OCI-LY7 (cell line): ENCODE results near the gene PLAAT5. TPM values are rescaled to one million over a fixed set of nuclear protein-coding genes. Genes with fewer than 3 reads are reported as not detected.

Experiments used
- BruUV-seq: library from RNA; stranded (reverse); fragments of 400-500 nt; replicated peaks from 2 replicates; lab custom pipeline; 2021; lab: Mats Ljungman, UMichigan
- CTCF ChIA-PET: fragments of 300-600 bp; sonication (Branson Sonifier 250); formaldehyde crosslinking; loops from one replicate; lab custom pipeline; 2022; ENCODE audit warnings: antibody characterized with exemption; ENCODE audit not compliant: unreplicated experiment; lab: Charles Lee
- POLR2A ChIA-PET: fragments of 300-600 bp; sonication (Branson Sonifier 250); formaldehyde crosslinking; loops from one replicate; lab custom pipeline; 2022; ENCODE audit warnings: antibody characterized with exemption; lab: Charles Lee
- DNase-seq: peaks from one replicate; pipeline ENCODE4 v3.0.0-alpha.2; 2015; ENCODE audit warnings: low spot score
- H2AFZ ChIP-seq: fragments of 200-600 bp; sonication (generic), shearing (Covaris generic); 2 replicates; pipeline ENCODE4 v1.6.1; 2014; ENCODE audit warnings: mild to moderate bottlenecking, antibody characterized with exemption, low read length, moderate library complexity
- H3K27ac ChIP-seq: fragments of 200-600 bp; sonication (generic); 2 replicates; pipeline ENCODE4 v1.5.1; 2014; ENCODE audit warnings: mixed run types, low read depth, mild to moderate bottlenecking, moderate library complexity, low read length, inconsistent platforms; ENCODE audit not compliant: poor library complexity, severe bottlenecking
- H3K36me3 ChIP-seq: fragments of 200-600 bp; sonication (generic); 2 replicates; pipeline ENCODE4 v1.6.1; 2014; ENCODE audit warnings: mild to moderate bottlenecking, antibody characterized with exemption, low read length, moderate library complexity, mixed read lengths; ENCODE audit not compliant: insufficient read depth
- H3K4me1 ChIP-seq: fragments of 200-600 bp; sonication (generic); 2 replicates; pipeline ENCODE4 v1.5.1; 2014; ENCODE audit warnings: mild to moderate bottlenecking, low read length; ENCODE audit not compliant: insufficient read depth, poor library complexity, severe bottlenecking
- H3K4me2 ChIP-seq: fragments of 200-600 bp; sonication (generic); 2 replicates; pipeline ENCODE4 v1.6.1; 2014; ENCODE audit warnings: mild to moderate bottlenecking, low read length
- H3K4me3 ChIP-seq: fragments of 200-600 bp; sonication (generic); 2 replicates; pipeline ENCODE4 v1.5.1; 2014; ENCODE audit warnings: mild to moderate bottlenecking, low read depth, low read length; ENCODE audit not compliant: poor library complexity, severe bottlenecking
- H3K79me2 ChIP-seq: fragments of 200-600 bp; sonication (generic); 2 replicates; pipeline ENCODE4 v1.6.1; 2016; ENCODE audit warnings: low read depth, mild to moderate bottlenecking, low read length, moderate library complexity, mixed read lengths; ENCODE audit not compliant: insufficient read depth
- H3K9me2 ChIP-seq: fragments of 200-600 bp; sonication (generic); 2 replicates; pipeline ENCODE4 v1.6.1; 2016; ENCODE audit warnings: mild to moderate bottlenecking, low read length, mixed read lengths; ENCODE audit not compliant: insufficient read depth
- H3K9me3 ChIP-seq: fragments of 200-600 bp; sonication (generic); 2 replicates; pipeline ENCODE4 v1.6.1; 2014; ENCODE audit warnings: mild to moderate bottlenecking, mixed run types, low read length, mixed read lengths
- H4K20me1 ChIP-seq: fragments of 200-600 bp; sonication (generic); 2 replicates; pipeline ENCODE4 v1.6.1; 2014; ENCODE audit warnings: mild to moderate bottlenecking, antibody characterized with exemption, low read length, moderate library complexity, mixed read lengths; ENCODE audit not compliant: insufficient read depth
- CTCF ChIP-seq: fragments of 200-600 bp; sonication (generic); conservative IDR thresholded peaks from 2 replicates; pipeline ENCODE4 v1.5.1; 2014; ENCODE audit warnings: mild to moderate bottlenecking, antibody characterized with exemption, low read length, moderate library complexity, mixed read lengths
- EZH2phosphoT487 ChIP-seq: fragments of 200-600 bp; sonication (generic); IDR thresholded peaks from 2 replicates; pipeline ENCODE4 v1.6.1; 2018; ENCODE audit warnings: low read depth, borderline replicate concordance, mild to moderate bottlenecking, mixed run types, antibody characterized with exemption, low read length, moderate library complexity, mixed read lengths
- intact Hi-C: fragments of 100-400 bp; cut with micrococcal nuclease; formaldehyde crosslinking; loops from one replicate; pipeline ENCODE4 v1.10.0; 2022; ENCODE audit not compliant: unreplicated experiment
- total RNA-seq, 2 experiments: library from RNA; depleted of rRNA in 1 of 2; stranded (reverse); fragments of >200 nt in 1 of 2; shearing (Covaris generic) in 1 of 2; gene quantifications; 2 replicates each; pipeline ENCODE4 v1.2.3, GENCODE V29; 2014 to 2022

The PLAAT5 gene
- total RNA-seq, 2 experiments from 2014 or later: not detected

- Histone ChIP-seq H3K27ac (no peak overlapping the region), H3K4me1 (no peaks in the 10 kb centered on the region), H3K79me2 (no peaks in the 10 kb centered on the region), H3K9me2 (no peaks in the 10 kb centered on the region), H4K20me1 (no peaks in the 10 kb centered on the region), H3K36me3 (no peaks in the 10 kb centered on the region), H3K4me2 (no peak overlapping the region), H3K9me3 (no peaks in the 10 kb centered on the region), H2AFZ (no peak overlapping the region), H3K4me3 (no peak overlapping the region)
- no peak for TF ChIP-seq EZH2phosphoT487
- TF ChIP-seq CTCF: 0 out of 2 replicates have a peak, but pooled peaks have one; percentile 26
- intact Hi-C loops: no loop called here
- no TSS peak for BruUV-seq
- CTCF ChIA-PET: no interaction called here
- POLR2A ChIA-PET: no interaction called here
- no peak for DNase-seq
Observed at GRCh38 chr11:63427971-63428508, 62.9 kb downstream of the PLAAT5 start.

DNA sequence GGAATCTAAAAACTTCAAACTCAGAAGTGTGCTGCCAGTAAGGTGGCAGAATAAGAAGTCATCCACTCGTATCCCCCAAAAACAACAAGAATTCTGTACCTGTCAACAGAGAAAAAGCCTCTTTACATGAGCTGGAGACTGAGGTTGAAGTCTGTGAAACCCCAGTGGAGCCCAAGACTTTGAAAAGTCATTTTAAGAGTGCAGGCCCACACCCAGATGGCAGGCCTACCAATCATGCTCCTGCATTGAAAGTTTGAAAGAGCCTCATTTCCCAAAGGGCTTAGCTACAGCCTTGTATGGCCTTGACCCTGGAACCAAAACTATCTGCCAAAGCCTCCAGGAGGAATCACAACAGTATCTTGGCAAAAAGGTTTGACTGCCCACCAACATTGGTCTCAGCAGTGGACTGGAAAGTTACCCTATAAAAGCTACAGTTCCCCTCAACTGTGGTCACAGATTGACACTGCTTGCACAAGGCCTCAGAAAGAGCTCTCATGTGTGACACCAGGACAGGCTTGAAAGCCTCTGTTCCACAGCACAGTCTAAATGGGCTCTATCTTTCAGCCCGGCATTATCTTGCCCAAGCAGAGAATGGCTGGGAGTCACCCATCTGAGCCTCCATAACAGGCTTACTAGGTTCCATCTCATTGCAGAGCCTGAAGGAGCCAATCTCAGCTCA is 73.7 kb downstream of the PLAAT5 start:
- Histone ChIP-seq H2AFZ (no peak overlapping the region), H4K20me1 (no peaks in the 10 kb centered on the region), H3K9me2 (no peaks in the 10 kb centered on the region), H3K36me3 (no peaks in the 10 kb centered on the region), H3K4me2 (no peak overlapping the region), H3K4me1 (no peaks in the 10 kb centered on the region), H3K9me3 (no peaks in the 10 kb centered on the region), H3K4me3 (no peak overlapping the region), H3K27ac (no peak overlapping the region), H3K79me2 (no peaks in the 10 kb centered on the region)
- POLR2A ChIA-PET: no interaction called here
- intact Hi-C loops: no loop called here
- no TSS peak for BruUV-seq
- DNase-seq: no peak
- CTCF ChIA-PET: no interaction called here
- TF ChIP-seq EZH2phosphoT487 (no peak), CTCF (no peak)

Other genes with a start within 250 kb of the PLAAT5 start
- not detected in 2 replicates for gene SLC22A25, start 247.6 kb downstream of the PLAAT5 start, total RNA-seq (2014; rRNA removed; shearing (Covaris generic))
- not detected in 2 replicates for gene SLC22A25, start 247.6 kb downstream of the PLAAT5 start, total RNA-seq (2022)
- not detected in 2 replicates for gene SLC22A9, start 121.4 kb downstream of the PLAAT5 start, total RNA-seq (2014; rRNA removed; shearing (Covaris generic))
- not detected in 2 replicates for gene SLC22A9, start 121.4 kb downstream of the PLAAT5 start, total RNA-seq (2022)
- gene LGALS12, start 14.9 kb upstream of the PLAAT5 start, total RNA-seq (2014; rRNA removed; shearing (Covaris generic)): not detected in 2 replicates
- gene LGALS12, start 14.9 kb upstream of the PLAAT5 start, total RNA-seq (2022): not detected in 2 replicates
- 6.5 and 6.8 TPM in 2 replicates for gene PLAAT4, start 45.6 kb upstream of the PLAAT5 start, total RNA-seq (2014; rRNA removed; shearing (Covaris generic))
- 1.3 and 1.4 TPM in 2 replicates for gene PLAAT4, start 45.6 kb upstream of the PLAAT5 start, total RNA-seq (2022)
- not detected in 2 replicates for gene PLAAT2, start 72.2 kb upstream of the PLAAT5 start, total RNA-seq (2014; rRNA removed; shearing (Covaris generic))
- gene PLAAT2, start 72.2 kb upstream of the PLAAT5 start, total RNA-seq (2022): not detected in 2 replicates
- not detected in 2 replicates for gene PLAAT3, start 123.3 kb upstream of the PLAAT5 start, total RNA-seq (2014; rRNA removed; shearing (Covaris generic))
- 0.70 TPM in 1 of 2 replicates, not detected in the other for gene PLAAT3, start 123.3 kb upstream of the PLAAT5 start, total RNA-seq (2022)
- gene ATL3, start 180.2 kb upstream of the PLAAT5 start, total RNA-seq (2014; rRNA removed; shearing (Covaris generic)): 15.7 and 23.2 TPM in 2 replicates
- gene ATL3, start 180.2 kb upstream of the PLAAT5 start, total RNA-seq (2022): 35.7 and 37.9 TPM in 2 replicates
- 34.0 and 36.9 TPM in 2 replicates for gene RTN3, start 190.3 kb upstream of the PLAAT5 start, total RNA-seq (2014; rRNA removed; shearing (Covaris generic))
- gene RTN3, start 190.3 kb upstream of the PLAAT5 start, total RNA-seq (2022): 69.3 and 78.6 TPM in 2 replicates